Measurements from ENCODE around the gene PLEKHA5. TPM values are rescaled to one million over a fixed set of nuclear protein-coding genes. Genes with fewer than 3 reads are reported as not detected.

Gene PLEKHA5
- total RNA-seq, 1 donor from 2014 or later: 30.2 TPM

DNA sequence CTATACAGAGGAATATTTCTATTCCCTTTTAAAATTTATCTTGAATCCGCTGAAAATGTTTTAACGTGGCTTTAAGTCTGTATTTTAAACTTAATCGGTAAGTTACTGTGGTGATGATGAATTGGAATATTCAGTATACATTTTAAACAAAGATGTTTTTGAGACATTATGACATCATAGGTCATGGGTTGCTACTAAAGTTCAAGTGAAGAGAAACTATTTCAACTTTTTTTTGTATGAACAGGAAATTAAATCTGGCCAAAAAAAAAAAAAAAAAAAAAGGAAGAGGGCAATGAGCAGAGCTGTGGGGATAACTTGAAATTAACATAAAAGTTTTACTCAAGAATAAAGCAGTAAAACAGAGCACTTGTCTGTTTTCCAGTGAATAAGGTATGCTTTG is 109.0 kb downstream of the PLEKHA5 start:
- no peak for TF ChIP-seq CTCF (IDR thresholded peaks at IDR 0.05; ENCODE audit: unreplicated experiment)

GRCh38 chr12:19239102-19239501 is 109.6 kb downstream of the PLEKHA5 start:
- Mint-ChIP-seq H3K4me3 (ENCODE audit: unreplicated experiment) (no peak overlapping the region), H3K9me3 (ENCODE audit: unreplicated experiment) (no peaks in the 10 kb centered on the region), H3K36me3 (ENCODE audit: low read depth, unreplicated experiment) (no peaks in the 10 kb centered on the region), H3K27me3 (ENCODE audit: unreplicated experiment) (no peaks in the 10 kb centered on the region), H3K4me1 (ENCODE audit: unreplicated experiment) (peaks cover 11% of the 10 kb centered on the region), H3K27ac (ENCODE audit: unreplicated experiment) (peak overlapping the region; percentile 0)
- DNase-seq (ENCODE audit: low spot score): no peak
- no peak for TF ChIP-seq CTCF (IDR thresholded peaks at IDR 0.05; ENCODE audit: unreplicated experiment)

More for the DNA sequence above, 109.0 kb downstream of the PLEKHA5 start:
- no peak overlapping the region for H3K27ac Mint-ChIP-seq (ENCODE audit: unreplicated experiment)
- no peaks in the 10 kb centered on the region for H3K27me3 Mint-ChIP-seq (ENCODE audit: unreplicated experiment)
- no peaks in the 10 kb centered on the region for H3K36me3 Mint-ChIP-seq (ENCODE audit: low read depth, unreplicated experiment)
- no peaks in the 10 kb centered on the region for H3K9me3 Mint-ChIP-seq (ENCODE audit: unreplicated experiment)
- no peak for DNase-seq (ENCODE audit: low spot score)
- no peak overlapping the region for H3K4me3 Mint-ChIP-seq (ENCODE audit: unreplicated experiment)
- peaks cover 15% of the 10 kb centered on the region for H3K4me1 Mint-ChIP-seq (ENCODE audit: unreplicated experiment)

DNA sequence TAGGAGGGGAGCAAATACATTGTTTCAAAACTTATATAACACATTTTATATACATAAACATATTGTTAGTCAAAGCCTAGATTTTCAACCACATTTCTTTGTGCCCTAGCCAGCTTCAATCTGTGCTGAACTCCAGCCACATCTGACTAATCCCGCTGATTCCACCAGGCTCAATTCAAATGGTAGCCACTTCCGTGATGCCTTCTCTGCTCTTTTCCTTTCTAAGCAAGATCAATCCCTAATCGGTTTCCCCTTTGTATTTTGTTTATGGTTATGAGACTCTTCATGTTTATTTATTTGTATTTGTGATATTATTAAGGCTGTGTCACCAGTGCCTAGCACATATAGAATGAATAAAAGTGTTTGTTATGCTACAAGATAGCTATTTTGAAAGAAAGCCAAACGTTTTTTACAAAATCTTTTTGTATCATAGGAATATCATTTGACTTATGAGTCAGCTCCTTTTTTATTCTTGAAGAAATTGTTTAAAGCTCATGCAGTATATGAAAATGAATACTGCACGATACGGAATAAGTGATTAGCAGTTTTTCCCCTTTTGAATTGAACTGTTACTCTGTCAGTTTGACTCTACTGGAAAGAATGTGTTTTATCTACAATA is 110.2 kb downstream of the PLEKHA5 start:
- H3K4me3 Mint-ChIP-seq (ENCODE audit: unreplicated experiment): no peak overlapping the region
- no peaks in the 10 kb centered on the region for H3K9me3 Mint-ChIP-seq (ENCODE audit: unreplicated experiment)
- H3K36me3 Mint-ChIP-seq (ENCODE audit: low read depth, unreplicated experiment): no peaks in the 10 kb centered on the region
- peak overlapping the region; percentile 49 for H3K27ac Mint-ChIP-seq (ENCODE audit: unreplicated experiment)
- peaks cover 6% of the 10 kb centered on the region for H3K4me1 Mint-ChIP-seq (ENCODE audit: unreplicated experiment)
- DNase-seq (ENCODE audit: low spot score): no peak
- no peaks in the 10 kb centered on the region for H3K27me3 Mint-ChIP-seq (ENCODE audit: unreplicated experiment)
- TF ChIP-seq CTCF (IDR thresholded peaks at IDR 0.05; ENCODE audit: unreplicated experiment): no peak

- Mint-ChIP-seq H3K9me3 (ENCODE audit: unreplicated experiment) (no peaks in the 10 kb centered on the region), H3K27ac (ENCODE audit: unreplicated experiment) (no peak overlapping the region), H3K27me3 (ENCODE audit: unreplicated experiment) (no peaks in the 10 kb centered on the region), H3K4me1 (ENCODE audit: unreplicated experiment) (peaks cover 6% of the 10 kb centered on the region), H3K36me3 (ENCODE audit: low read depth, unreplicated experiment) (no peaks in the 10 kb centered on the region), H3K4me3 (ENCODE audit: unreplicated experiment) (no peak overlapping the region)
- no peak for TF ChIP-seq CTCF (IDR thresholded peaks at IDR 0.05; ENCODE audit: unreplicated experiment)
- no peak for DNase-seq (ENCODE audit: low spot score)
These were observed 113.0 kb downstream of the PLEKHA5 start for GRCh38 chr12:19242581-19242980.

DNA sequence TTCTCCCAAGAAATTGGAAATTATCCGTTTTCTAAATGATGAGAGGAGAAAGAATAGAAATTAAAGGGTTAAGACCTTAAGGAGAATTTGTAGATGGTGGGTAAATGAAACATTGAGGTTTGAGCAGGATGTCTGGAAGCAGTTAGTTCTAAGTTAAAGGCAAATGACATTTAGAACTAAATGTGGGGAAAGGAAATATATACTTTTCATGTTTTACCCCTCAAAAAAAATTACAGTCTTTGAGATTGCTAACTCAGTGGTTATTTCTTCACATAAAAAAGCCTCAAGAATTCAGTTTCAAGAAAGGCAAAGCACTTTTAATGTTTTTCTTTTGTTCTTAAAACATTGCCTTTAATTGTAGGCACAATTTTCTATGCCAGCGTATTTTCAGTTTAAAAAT is 114.0 kb downstream of the PLEKHA5 start:
- H3K36me3 Mint-ChIP-seq (ENCODE audit: low read depth, unreplicated experiment): no peaks in the 10 kb centered on the region
- no peaks in the 10 kb centered on the region for H3K27me3 Mint-ChIP-seq (ENCODE audit: unreplicated experiment)
- H3K4me1 Mint-ChIP-seq (ENCODE audit: unreplicated experiment): peaks cover 4% of the 10 kb centered on the region
- no peak for DNase-seq (ENCODE audit: low spot score)
- no peaks in the 10 kb centered on the region for H3K9me3 Mint-ChIP-seq (ENCODE audit: unreplicated experiment)
- H3K4me3 Mint-ChIP-seq (ENCODE audit: unreplicated experiment): no peak overlapping the region
- no peak overlapping the region for H3K27ac Mint-ChIP-seq (ENCODE audit: unreplicated experiment)
- TF ChIP-seq CTCF (IDR thresholded peaks at IDR 0.05; ENCODE audit: unreplicated experiment): no peak

Measured in endothelial cell (in vitro differentiated cells).